PC-3 (cell line): ENCODE measurements around the gene ZNF318. TPM values are rescaled to one million over a fixed set of nuclear protein-coding genes. Genes with fewer than 3 reads are reported as not detected.

Source experiments
- ATAC-seq: fragments of 200-7000 bp; cut with Tn5 transposase; 2 replicates; pipeline ENCODE4 v1.9.1; 2020; ENCODE audit warnings: mild to moderate bottlenecking, moderate library complexity
- BruUV-seq: library from RNA; stranded (reverse); fragments of 400-500 nt; replicated peaks from 2 replicates; lab custom pipeline; 2021; lab: Mats Ljungman, UMichigan
- CTCF ChIA-PET: fragments of 300-600 bp; sonication (Branson Sonifier 250); formaldehyde crosslinking; loops from one replicate; lab custom pipeline; 2022; ENCODE audit warnings: antibody characterized with exemption; lab: Charles Lee
- POLR2A ChIA-PET: fragments of 300-600 bp; sonication (Branson Sonifier 250); formaldehyde crosslinking; loops from one replicate; lab custom pipeline; 2022; ENCODE audit warnings: antibody characterized with exemption; ENCODE audit not compliant: unreplicated experiment; lab: Charles Lee
- DNase-seq: peaks from one replicate; pipeline ENCODE4 v3.0.0-alpha.2; 2015
- H2AFZ ChIP-seq: fragments of 300-600 bp; sonication (generic); 2 replicates; pipeline ENCODE4 v1.6.0; 2016; ENCODE audit warnings: antibody characterized with exemption, low read length
- H3F3A ChIP-seq: fragments of 300-600 bp; sonication (generic); one replicate; pipeline ENCODE4 v1.6.0; 2017; ENCODE audit warnings: antibody characterized with exemption, low read length, control low read depth, mild to moderate bottlenecking; ENCODE audit not compliant: unreplicated experiment
- H3K27ac ChIP-seq: fragments of 300-600 bp; sonication (generic); 2 replicates; pipeline ENCODE4 v1.5.1; 2016; ENCODE audit warnings: mild to moderate bottlenecking, low read length
- H3K27me3 ChIP-seq: fragments of 300-600 bp; sonication (generic); 2 replicates; pipeline ENCODE4 v1.6.1; 2016; ENCODE audit warnings: low read length, mixed read lengths
- H3K36me3 ChIP-seq: fragments of 300-600 bp; sonication (generic); 2 replicates; pipeline ENCODE4 v1.6.1; 2016; ENCODE audit warnings: low read depth, mixed run types, low read length, mixed read lengths
- H3K4me1 ChIP-seq: fragments of 300-600 bp; sonication (generic); 2 replicates; pipeline ENCODE4 v1.5.1; 2016; ENCODE audit warnings: low read length; ENCODE audit not compliant: insufficient read depth
- H3K4me2 ChIP-seq: fragments of 300-600 bp; sonication (generic); 2 replicates; pipeline ENCODE4 v1.6.0; 2016; ENCODE audit warnings: low read length
- H3K4me3 ChIP-seq: fragments of 300-600 bp; sonication (generic); 2 replicates; pipeline ENCODE4 v1.5.1; 2016; ENCODE audit warnings: mild to moderate bottlenecking, low read length, mixed read lengths
- H3K79me2 ChIP-seq: fragments of 300-600 bp; sonication (generic); 2 replicates; pipeline ENCODE4 v1.6.1; 2017; ENCODE audit warnings: low read length, mixed read lengths
- H3K9ac ChIP-seq: fragments of 300-600 bp; sonication (generic); 2 replicates; pipeline ENCODE4 v1.6.0; 2016; ENCODE audit warnings: mild to moderate bottlenecking, low read length
- H3K9me2 ChIP-seq: fragments of 300-600 bp; sonication (generic); replicated peaks from 2 replicates; pipeline ENCODE4 v1.6.1; 2016; ENCODE audit warnings: mixed run types, low read length, mixed read lengths
- H3K9me3 ChIP-seq: fragments of 300-600 bp; sonication (generic); 2 replicates; pipeline ENCODE4 v1.6.1; 2016; ENCODE audit warnings: low read length, mixed read lengths
- H4K20me1 ChIP-seq: fragments of 300-600 bp; sonication (generic); 2 replicates; pipeline ENCODE4 v1.6.1; 2016; ENCODE audit warnings: low read length, mixed read lengths
- CTCF ChIP-seq: fragments of 300-600 bp; sonication (generic); conservative IDR thresholded peaks from 2 replicates; pipeline ENCODE4 v1.5.1; 2017; ENCODE audit warnings: antibody characterized with exemption, low read depth, mild to moderate bottlenecking, low read length
- EZH2 ChIP-seq: fragments of 300-600 bp; sonication (generic); IDR thresholded peaks from one replicate; pipeline ENCODE4 v1.6.1; 2017; ENCODE audit warnings: antibody characterized with exemption, mild to moderate bottlenecking, low read length; ENCODE audit not compliant: unreplicated experiment
- EZH2phosphoT487 ChIP-seq: fragments of 300-600 bp; sonication (generic); IDR thresholded peaks from 2 replicates; pipeline ENCODE4 v1.6.1; 2018; ENCODE audit warnings: mild to moderate bottlenecking, antibody characterized with exemption, low read length, borderline replicate concordance
- intact Hi-C: fragments of 100-400 bp; cut with micrococcal nuclease; formaldehyde crosslinking; loops from 2 replicates; pipeline ENCODE4 v1.9.0; 2023
- total RNA-seq: library from RNA; depleted of rRNA; stranded (reverse); fragments of >200 nt; gene quantifications from 2 replicates; pipeline ENCODE4 v1.2.3, GENCODE V29; 2014

Gene ZNF318
- total RNA-seq, 1 experiment from 2014 or later: 8.2 TPM

- DNase-seq: no peak
- no peaks in the 10 kb centered on the region for H3K9me3 ChIP-seq
- BruUV-seq: no TSS peak
- intact Hi-C loops: no loop called here
- ChIA-PET POLR2A (interaction anchor here (0.7 kb wide), 1 partner anchor 17 kb away, joined by 11 read pairs; no protein-coding TSS in a partner anchor), CTCF (no interaction called here)
- no peak overlapping the region for H3K4me3 ChIP-seq
- no peak overlapping the region for H3K4me2 ChIP-seq
- H3K4me1 ChIP-seq: no peaks in the 10 kb centered on the region
- no peak for ATAC-seq
- no peaks in the 10 kb centered on the region for H3F3A ChIP-seq
- no peaks in the 10 kb centered on the region for H3K27me3 ChIP-seq
- H3K27ac ChIP-seq: no peak overlapping the region
- TF ChIP-seq CTCF (no peak), EZH2phosphoT487 (no peak), EZH2 (no peak)
- H3K9me2 ChIP-seq: no peaks in the 10 kb centered on the region
- no peak overlapping the region for H3K9ac ChIP-seq
- no peaks in the 10 kb centered on the region for H4K20me1 ChIP-seq
- H2AFZ ChIP-seq: no peak overlapping the region
- peaks cover 25% of the 10 kb centered on the region for H3K36me3 ChIP-seq
- H3K79me2 ChIP-seq: no peaks in the 10 kb centered on the region
Measured at GRCh38 chr6:43338243-43338642, 31.2 kb downstream of the ZNF318 start.

- Histone ChIP-seq H3K27me3 (no peaks in the 10 kb centered on the region), H3K9me2 (no peaks in the 10 kb centered on the region), H2AFZ (no peak overlapping the region), H3K4me3 (no peak overlapping the region), H3K4me2 (no peak overlapping the region), H3K79me2 (no peaks in the 10 kb centered on the region), H3K4me1 (no peaks in the 10 kb centered on the region), H4K20me1 (no peaks in the 10 kb centered on the region), H3K9me3 (no peaks in the 10 kb centered on the region), H3K9ac (no peak overlapping the region), H3K27ac (no peak overlapping the region), H3K36me3 (peaks cover 9% of the 10 kb centered on the region; the same call in 1 of the 2 replicates), H3F3A (no peaks in the 10 kb centered on the region)
- ATAC-seq: no peak
- ChIA-PET CTCF (no interaction called here), POLR2A (interaction anchor here (0.6 kb wide), 1 partner anchor 77 kb away, joined by 9 read pairs; no protein-coding TSS in a partner anchor)
- DNase-seq: no peak
- no TSS peak for BruUV-seq
- no peak for TF ChIP-seq CTCF
- no peak for TF ChIP-seq EZH2phosphoT487
- no peak for TF ChIP-seq EZH2
- intact Hi-C loops: no loop called here
Measured at GRCh38 chr6:43336382-43336781, 33.1 kb downstream of the ZNF318 start.

- H3K9ac ChIP-seq: no peak overlapping the region
- no peaks in the 10 kb centered on the region for H3K9me2 ChIP-seq
- H3K9me3 ChIP-seq: no peaks in the 10 kb centered on the region
- no peaks in the 10 kb centered on the region for H3K79me2 ChIP-seq
- no TSS peak for BruUV-seq
- CTCF ChIA-PET: interaction anchor here (0.6 kb wide), 1 partner anchor 150 kb away, joined by 5 read pairs; no protein-coding TSS in a partner anchor
- peaks cover 7% of the 10 kb centered on the region; the same call in 1 of the 2 replicates for H3K36me3 ChIP-seq
- H3K27me3 ChIP-seq: no peaks in the 10 kb centered on the region
- H3K4me2 ChIP-seq: no peak overlapping the region
- DNase-seq (no peak), ATAC-seq (no peak)
- no peaks in the 10 kb centered on the region for H3F3A ChIP-seq
- POLR2A ChIA-PET: interaction anchor here (0.7 kb wide), 1 partner anchor 186 kb away, joined by 3 read pairs; no protein-coding TSS in a partner anchor
- H3K4me1 ChIP-seq: no peaks in the 10 kb centered on the region
- H3K4me3 ChIP-seq: no peak overlapping the region
- TF ChIP-seq EZH2phosphoT487 (no peak), CTCF (no peak), EZH2 (no peak)
- intact Hi-C loops: no loop called here
- no peak overlapping the region for H3K27ac ChIP-seq
- H2AFZ ChIP-seq: no peak overlapping the region
- no peaks in the 10 kb centered on the region for H4K20me1 ChIP-seq
Measured at GRCh38 chr6:43335469-43335868, 34.0 kb downstream of the ZNF318 start.
